Stimulated activated naive CD8-positive, alpha-beta T cell treated with anti-CD3 and anti-CD28 coated beads, Interleukin-15, Interleukin-2, amounts not matched to agents 100 ng/mL and 50 ng/mL, for 24 hours (primary cell): ENCODE measurements around the gene GRK1.

Source experiments
- H3K27ac Mint-ChIP-seq: one replicate; pipeline ENCODE4 v1.8.0; 2021; ENCODE audit warnings: mild to moderate bottlenecking, mixed read lengths
- H3K27me3 Mint-ChIP-seq: one replicate; pipeline ENCODE4 v1.8.0; 2021; ENCODE audit warnings: mixed read lengths
- H3K36me3 Mint-ChIP-seq: one replicate; pipeline ENCODE4 v1.8.0; 2021; ENCODE audit warnings: low read depth, mixed read lengths
- H3K4me1 Mint-ChIP-seq: one replicate; pipeline ENCODE4 v1.8.0; 2021; ENCODE audit warnings: low read depth, mixed read lengths
- H3K4me3 Mint-ChIP-seq: one replicate; pipeline ENCODE4 v1.8.0; 2021; ENCODE audit warnings: mild to moderate bottlenecking, mixed read lengths
- H3K9me3 Mint-ChIP-seq: one replicate; pipeline ENCODE4 v1.8.0; 2021; ENCODE audit warnings: mixed read lengths

The GRK1 gene

DNA sequence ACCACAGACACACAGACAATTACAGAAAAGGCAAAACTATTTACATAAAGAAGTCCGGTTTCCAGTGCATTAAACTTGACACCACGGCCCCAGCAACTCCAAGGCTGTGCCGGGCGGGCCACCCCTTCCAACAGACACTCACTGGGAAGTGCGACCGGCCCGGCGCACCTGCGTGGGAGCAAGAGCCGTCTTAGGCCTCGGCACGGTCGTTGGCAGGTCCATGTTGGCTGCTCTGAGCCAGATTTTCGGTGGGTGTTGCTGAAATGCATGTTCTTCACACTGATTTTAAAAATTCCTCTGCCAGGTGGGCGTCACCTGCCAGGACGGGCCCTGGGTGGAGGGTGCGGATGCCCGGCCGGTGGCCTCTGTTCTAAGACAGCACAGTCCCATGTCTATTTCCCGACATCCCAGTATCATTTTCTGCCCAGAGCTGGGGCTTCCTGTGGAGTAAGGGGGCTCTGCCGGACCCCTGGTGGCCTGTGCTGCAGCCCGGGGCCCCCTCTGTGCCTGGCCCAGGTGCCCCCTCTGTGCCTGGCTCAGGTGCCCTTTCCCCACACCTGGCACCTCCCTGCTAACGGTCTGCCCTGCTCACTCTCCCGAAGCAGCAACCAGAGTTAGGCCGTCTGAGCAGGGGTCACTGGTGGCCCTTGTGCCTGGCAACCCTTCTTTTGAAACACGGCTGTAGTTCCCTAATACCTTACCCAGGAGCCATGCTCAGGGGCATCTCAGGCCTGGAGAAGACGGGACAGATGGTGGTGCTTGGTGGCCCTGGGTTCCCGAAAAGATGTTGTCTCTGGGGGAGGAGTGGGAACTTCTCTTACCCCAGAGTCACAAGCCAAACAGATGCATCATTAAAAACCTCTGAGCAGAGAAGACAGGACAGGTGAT lies 101.2 kb downstream of the GRK1 start:
- Mint-ChIP-seq H3K27me3 (peaks cover 15% of the 10 kb centered on the region), H3K36me3 (no peaks in the 10 kb centered on the region), H3K9me3 (peaks cover 5% of the 10 kb centered on the region), H3K27ac (no peak overlapping the region), H3K4me1 (peaks cover 11% of the 10 kb centered on the region), H3K4me3 (no peak overlapping the region)

DNA sequence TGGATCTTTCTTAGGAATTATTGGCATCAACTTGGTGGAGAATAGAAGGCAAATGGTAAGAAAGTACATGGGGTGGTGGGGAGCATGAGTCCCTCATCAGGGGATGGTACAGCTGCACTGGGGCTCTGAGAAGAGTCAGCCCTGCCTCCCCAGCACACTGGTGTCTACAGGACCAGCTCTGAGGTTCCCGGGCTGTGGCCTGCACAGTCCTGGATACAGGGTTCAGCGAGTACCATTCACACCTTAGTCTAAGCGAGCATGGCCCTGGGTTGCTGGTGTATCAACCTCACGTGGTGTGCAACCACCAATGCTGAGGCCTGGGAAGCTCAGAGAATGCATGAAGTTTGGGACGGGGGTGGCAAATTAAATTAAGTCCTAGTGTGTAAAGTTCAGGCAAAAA lies 102.1 kb downstream of the GRK1 start:
- no peak overlapping the region for H3K4me3 Mint-ChIP-seq
- H3K9me3 Mint-ChIP-seq = peaks cover 5% of the 10 kb centered on the region
- H3K27ac Mint-ChIP-seq = no peak overlapping the region
- peaks cover 11% of the 10 kb centered on the region for H3K4me1 Mint-ChIP-seq
- no peaks in the 10 kb centered on the region for H3K36me3 Mint-ChIP-seq
- peaks cover 10% of the 10 kb centered on the region for H3K27me3 Mint-ChIP-seq

DNA sequence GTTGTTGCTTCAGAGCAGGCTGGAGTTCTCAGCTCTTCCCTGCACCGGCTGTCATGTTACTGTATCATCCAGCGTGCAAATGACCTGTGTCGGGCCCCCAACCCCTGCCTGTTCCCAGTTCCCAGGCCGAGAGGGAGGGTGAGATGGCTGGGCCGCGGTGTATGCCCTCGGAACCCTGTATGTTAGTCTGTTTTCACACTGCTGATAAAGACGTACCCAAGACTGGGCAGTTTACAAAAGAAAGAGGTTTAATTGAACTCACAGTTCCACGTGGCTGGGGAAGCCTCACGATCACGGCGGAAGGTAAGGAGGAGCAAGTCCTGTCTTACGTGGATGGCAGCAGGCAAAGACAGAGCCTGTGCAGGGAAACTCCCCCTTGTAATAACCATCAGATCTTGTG lies 102.9 kb downstream of the GRK1 start:
- H3K4me3 Mint-ChIP-seq = no peak overlapping the region

DNA sequence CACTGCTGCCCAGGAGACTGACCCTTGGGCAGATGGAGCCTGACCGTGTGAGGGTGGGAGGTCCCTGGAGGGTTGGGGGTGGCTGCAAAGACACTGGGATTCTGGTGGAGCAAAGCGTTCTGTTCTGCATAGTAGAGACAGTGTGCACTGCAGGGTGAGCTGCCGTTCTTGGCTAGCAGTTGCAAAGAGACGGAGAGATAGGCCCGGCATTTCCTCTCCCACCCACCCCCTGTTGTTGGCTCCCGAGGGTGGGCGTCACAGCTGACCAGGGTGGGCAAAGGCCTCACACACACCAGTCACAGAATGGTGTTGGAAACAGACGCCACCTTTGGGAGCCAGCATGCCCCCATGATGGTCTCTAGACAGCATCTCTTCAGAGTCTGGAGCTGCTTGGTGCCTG lies 103.4 kb downstream of the GRK1 start:
- peaks cover 11% of the 10 kb centered on the region for H3K4me1 Mint-ChIP-seq
- peaks cover 5% of the 10 kb centered on the region for H3K9me3 Mint-ChIP-seq
- peaks cover 3% of the 10 kb centered on the region for H3K27me3 Mint-ChIP-seq
- no peak overlapping the region for H3K27ac Mint-ChIP-seq
- H3K4me3 Mint-ChIP-seq = no peak overlapping the region
- H3K36me3 Mint-ChIP-seq = no peaks in the 10 kb centered on the region

More for the DNA sequence above, 102.9 kb downstream of the GRK1 start:
- Mint-ChIP-seq H3K9me3 (peaks cover 5% of the 10 kb centered on the region), H3K4me1 (peaks cover 11% of the 10 kb centered on the region), H3K36me3 (no peaks in the 10 kb centered on the region), H3K27me3 (peaks cover 6% of the 10 kb centered on the region), H3K27ac (no peak overlapping the region)

DNA sequence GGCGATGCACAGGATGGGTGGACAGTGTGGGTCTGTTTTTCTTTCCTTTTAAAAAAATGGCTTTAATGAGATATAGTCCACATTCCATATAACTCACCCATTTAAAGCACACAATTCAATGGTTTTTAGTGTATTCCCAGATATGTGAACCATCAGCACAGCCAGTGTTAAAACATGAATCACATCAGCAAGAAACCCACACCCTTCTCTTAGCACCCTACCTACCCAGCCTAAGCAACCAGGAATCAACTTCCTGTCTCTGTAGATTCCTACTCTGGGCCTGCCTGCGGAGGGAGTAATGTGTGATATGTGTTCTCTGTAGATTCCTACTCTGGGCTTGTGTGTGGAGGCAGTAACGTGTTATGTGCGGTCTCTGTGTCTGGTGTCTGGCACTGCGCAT lies 103.9 kb downstream of the GRK1 start:
- H3K27me3 Mint-ChIP-seq = no peaks in the 10 kb centered on the region
- peaks cover 5% of the 10 kb centered on the region for H3K9me3 Mint-ChIP-seq
- H3K36me3 Mint-ChIP-seq = no peaks in the 10 kb centered on the region
- no peak overlapping the region for H3K27ac Mint-ChIP-seq
- no peak overlapping the region for H3K4me3 Mint-ChIP-seq
- peaks cover 11% of the 10 kb centered on the region for H3K4me1 Mint-ChIP-seq

DNA sequence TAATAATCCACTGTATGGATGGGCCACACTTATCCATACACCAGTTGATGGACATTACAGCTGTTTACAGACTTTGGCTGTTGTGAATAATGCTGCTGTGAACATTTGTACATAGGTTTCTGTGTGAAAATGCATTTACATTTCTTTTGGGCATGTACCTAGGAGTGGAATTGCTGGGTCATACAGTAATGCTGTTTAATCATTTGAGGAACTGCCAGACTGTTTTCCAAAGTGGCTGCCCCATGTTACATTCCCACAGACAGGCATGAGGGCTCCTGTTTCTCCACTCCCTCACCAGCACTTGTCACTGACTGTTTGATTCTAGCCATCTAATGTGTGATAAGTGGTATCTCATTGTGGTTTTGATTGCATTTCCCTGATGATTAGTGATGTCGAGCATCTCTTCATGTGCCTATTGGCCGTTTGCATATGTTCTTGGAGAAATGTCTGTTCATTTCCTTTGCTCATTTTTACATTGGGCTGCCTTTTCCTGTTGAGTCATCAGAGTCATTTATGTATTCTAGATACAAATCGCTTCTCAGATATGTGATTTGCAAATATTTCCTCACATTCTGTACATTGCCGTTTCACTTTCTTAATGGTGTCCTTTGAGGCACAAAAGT lies 104.8 kb downstream of the GRK1 start:
- Mint-ChIP-seq H3K36me3 (no peaks in the 10 kb centered on the region), H3K4me3 (no peak overlapping the region), H3K9me3 (peaks cover 5% of the 10 kb centered on the region), H3K27ac (no peak overlapping the region), H3K27me3 (no peaks in the 10 kb centered on the region), H3K4me1 (peaks cover 11% of the 10 kb centered on the region)

DNA sequence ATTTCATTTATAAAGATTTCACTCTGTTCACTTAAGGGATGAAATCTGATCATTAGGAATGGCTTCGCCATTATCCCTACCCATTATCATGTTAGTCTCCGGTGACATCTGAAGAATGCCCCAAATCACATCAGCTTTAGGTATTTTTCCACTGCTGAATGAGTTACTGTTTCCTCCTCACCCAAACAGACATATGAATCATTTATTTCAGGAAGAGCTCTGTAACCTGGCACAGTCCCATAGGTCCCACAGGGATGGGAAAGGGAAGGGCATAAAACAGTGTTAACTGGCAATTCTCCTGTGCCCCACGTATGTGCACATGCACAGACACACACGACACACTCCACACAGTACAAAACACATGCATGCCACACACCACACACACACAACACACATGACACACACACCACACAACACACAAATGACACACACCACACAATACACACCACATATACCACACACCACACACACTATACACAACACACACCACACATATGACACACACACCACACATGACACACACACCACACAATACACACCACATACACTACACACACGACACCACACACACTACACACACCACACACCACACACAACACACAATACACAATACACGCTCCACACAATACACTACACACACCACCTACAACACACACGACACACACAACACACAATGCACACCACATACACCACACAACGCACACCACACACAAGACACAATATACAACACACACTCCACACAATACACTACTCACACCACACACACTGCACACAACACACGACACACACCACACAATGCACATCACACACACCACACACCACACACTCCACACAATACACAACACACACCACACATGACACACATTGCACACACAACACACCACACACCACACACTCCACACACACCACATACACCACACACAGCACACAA lies 107.4 kb downstream of the GRK1 start:
- H3K27me3 Mint-ChIP-seq = peaks cover 13% of the 10 kb centered on the region

DNA sequence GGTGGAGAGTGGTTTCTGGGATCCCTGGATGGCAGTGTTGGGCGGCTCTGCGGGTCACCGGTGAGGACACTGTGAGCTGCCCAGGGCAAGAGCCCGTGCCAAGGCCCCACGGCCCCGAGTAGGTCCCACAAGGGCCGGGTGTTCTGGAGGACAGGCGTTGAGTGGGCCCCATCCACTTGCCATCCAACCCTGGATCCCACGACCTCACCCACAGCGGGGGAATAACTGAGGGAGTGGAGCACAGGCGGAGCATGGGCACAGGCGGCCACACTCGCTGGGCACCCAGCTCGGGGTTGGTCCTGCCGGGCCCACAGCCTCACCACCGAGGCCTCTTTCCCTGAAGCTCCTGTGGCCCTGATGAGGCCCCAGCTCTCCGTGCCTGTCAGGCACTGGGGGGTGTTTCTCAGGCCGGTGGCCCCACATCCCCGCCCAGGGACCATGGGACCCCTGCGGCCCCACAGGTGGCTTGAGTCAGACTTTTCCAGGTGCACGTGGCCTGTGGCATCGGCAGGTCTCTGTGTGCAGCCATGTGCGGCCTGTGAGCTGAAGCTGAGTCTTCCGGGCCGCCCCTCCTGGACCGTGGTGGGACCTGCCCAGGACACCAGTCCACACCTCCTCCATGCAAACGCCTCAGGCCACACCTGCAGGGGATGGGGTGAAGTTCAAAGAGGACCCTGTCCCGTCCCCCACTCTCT lies 108.6 kb downstream of the GRK1 start:
- Mint-ChIP-seq H3K4me1 (peaks cover 11% of the 10 kb centered on the region), H3K27ac (no peak overlapping the region), H3K27me3 (peaks cover 14% of the 10 kb centered on the region), H3K9me3 (peaks cover 5% of the 10 kb centered on the region), H3K36me3 (no peaks in the 10 kb centered on the region), H3K4me3 (no peak overlapping the region)

More for the DNA sequence above, 107.4 kb downstream of the GRK1 start:
- Mint-ChIP-seq H3K4me1 (peaks cover 11% of the 10 kb centered on the region), H3K4me3 (no peak overlapping the region), H3K9me3 (peaks cover 5% of the 10 kb centered on the region), H3K36me3 (no peaks in the 10 kb centered on the region), H3K27ac (no peak overlapping the region)

DNA sequence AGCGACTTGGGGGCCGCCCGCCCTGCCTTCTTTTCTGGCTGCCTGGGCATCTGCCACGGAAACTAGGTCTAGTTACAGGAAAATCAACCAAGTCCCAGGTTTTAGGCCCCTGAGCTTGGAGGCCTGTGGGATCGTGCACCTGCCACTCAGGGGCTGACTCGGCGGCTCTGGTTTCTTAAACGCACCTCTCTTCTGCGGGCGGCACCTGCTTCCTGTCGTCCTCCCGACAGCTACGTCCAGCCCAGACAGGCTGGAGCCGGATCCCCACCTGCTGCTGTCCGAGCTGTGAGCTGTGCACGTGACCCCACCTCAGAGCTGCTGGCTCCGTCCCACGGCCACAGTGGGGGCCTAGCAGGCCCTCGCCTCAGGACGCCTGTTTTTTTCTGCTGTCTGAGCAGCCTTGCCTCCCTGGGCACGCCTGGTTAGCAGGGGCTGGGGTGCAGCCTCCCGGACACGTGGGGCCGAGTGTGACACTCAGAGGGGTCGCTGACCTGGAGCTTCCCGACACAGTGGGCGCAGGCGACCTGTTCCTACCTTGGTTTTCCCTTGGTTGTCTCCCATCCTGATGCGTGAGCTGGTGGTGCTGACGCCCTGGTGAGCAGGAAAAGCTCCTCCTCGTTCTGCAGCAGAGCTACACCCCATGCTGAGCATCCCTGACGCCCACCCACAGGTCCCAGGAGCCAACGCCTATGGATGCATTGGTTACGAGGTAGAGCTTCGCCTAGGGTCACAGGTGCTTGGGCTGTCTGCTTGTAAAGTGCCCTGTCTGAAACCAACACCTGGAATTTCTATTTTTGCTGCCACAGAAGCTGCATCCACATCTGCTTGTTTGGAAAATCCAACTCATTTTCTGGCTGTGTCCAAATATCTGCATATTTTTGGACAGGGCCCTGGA lies 109.5 kb downstream of the GRK1 start:
- H3K27me3 Mint-ChIP-seq = peaks cover 14% of the 10 kb centered on the region
- no peak overlapping the region for H3K27ac Mint-ChIP-seq
- peaks cover 11% of the 10 kb centered on the region for H3K4me1 Mint-ChIP-seq
- H3K4me3 Mint-ChIP-seq = no peak overlapping the region
- no peaks in the 10 kb centered on the region for H3K36me3 Mint-ChIP-seq
- H3K9me3 Mint-ChIP-seq = peaks cover 5% of the 10 kb centered on the region

DNA sequence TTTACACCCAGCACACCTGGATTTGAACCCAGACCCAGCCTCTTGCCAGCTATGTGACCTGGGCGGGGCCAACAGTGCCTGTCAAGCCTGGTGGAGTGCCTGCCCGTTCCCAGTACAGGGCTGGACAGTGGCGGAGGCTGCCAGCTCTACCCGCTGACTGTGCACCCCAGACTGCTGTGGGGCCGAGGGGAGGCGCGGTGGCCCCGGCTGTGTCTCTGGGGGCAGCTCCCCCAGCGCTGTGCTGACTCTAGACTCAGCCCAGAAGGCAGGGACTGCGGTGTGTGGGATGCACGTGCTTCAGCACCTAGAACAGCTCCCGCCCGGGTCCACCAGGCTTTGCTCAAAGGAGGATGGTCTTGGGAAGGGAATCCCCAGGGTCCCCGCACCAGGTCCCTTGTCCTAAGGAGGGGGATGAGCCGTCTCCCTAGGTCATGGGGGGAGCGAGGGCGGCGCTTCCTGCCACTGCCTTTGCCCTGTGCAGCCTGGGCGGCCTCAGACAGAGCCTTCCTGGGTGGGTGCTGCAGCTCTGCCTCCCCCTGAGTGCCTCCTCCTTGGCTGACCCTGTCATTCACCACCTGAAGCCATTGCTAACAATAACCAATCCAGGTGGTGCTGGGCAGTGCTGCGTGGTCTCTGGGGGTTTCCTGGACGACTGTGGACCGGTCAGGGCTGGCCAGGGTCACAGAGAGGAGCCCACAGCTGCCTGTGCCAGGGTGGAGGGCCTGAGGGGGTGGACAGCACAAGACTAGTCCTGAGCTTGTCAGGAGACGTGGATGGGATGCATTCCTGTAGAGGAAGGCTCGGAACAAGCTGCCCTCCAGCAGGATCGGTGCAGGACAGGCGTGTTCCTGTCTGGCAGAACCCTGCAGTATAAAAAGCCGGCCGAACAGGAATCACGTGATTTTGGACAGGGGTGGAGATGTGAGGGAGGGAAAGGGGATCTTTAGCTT lies 110.6 kb downstream of the GRK1 start:
- peaks cover under 1% of the 10 kb centered on the region for H3K9me3 Mint-ChIP-seq
- no peaks in the 10 kb centered on the region for H3K36me3 Mint-ChIP-seq
- peaks cover 14% of the 10 kb centered on the region for H3K27me3 Mint-ChIP-seq
- no peak overlapping the region for H3K4me3 Mint-ChIP-seq
- peaks cover 2% of the 10 kb centered on the region for H3K4me1 Mint-ChIP-seq
- H3K27ac Mint-ChIP-seq = no peak overlapping the region

DNA sequence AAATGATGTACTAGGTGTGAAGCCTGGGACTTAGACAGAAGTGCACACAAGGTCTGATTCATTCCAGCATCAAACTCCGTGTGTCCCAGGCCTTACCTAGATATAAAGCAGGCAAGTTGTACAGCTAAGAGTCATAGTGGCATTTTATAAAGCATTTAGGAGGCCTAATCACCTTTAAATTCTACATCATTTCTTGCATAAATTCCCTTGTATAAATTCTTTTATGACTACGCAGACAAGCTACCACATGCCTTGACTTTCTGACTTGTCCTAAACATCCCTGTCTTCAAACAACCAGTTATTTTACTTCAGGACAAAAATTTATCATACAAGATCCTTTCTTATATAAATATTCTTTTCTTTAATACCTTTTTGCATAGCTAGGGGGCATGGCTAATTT lies 114.6 kb downstream of the GRK1 start:
- H3K4me1 Mint-ChIP-seq = no peaks in the 10 kb centered on the region
- peaks cover 18% of the 10 kb centered on the region for H3K27me3 Mint-ChIP-seq
- no peak overlapping the region for H3K4me3 Mint-ChIP-seq
- H3K36me3 Mint-ChIP-seq = no peaks in the 10 kb centered on the region
- no peak overlapping the region for H3K27ac Mint-ChIP-seq
- no peaks in the 10 kb centered on the region for H3K9me3 Mint-ChIP-seq

DNA sequence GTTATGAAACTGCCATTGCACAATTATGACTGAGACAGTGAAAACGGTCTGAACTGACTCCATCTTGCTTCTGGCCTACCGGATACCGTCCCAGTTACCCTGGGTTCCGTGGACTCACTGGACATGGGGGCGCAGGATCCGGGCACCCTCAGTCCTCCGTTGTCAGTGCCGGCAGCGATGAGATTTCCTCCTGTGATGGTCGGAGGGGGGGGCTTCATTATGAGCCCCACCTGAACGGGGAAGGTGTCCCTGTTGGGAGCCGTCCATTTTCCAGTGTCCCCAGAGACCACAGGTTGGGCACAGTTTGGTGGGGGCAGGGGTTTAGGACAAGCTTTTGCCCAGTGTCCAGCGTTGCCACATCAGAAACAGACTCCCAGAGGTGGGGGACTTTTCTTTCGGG lies 115.5 kb downstream of the GRK1 start:
- no peak overlapping the region for H3K27ac Mint-ChIP-seq
- H3K4me1 Mint-ChIP-seq = no peaks in the 10 kb centered on the region
- H3K27me3 Mint-ChIP-seq = peaks cover 14% of the 10 kb centered on the region
- H3K4me3 Mint-ChIP-seq = no peak overlapping the region
- no peaks in the 10 kb centered on the region for H3K9me3 Mint-ChIP-seq
- H3K36me3 Mint-ChIP-seq = no peaks in the 10 kb centered on the region
